ENCODE measurements around the gene WDR19. TPM values are rescaled to one million over a fixed set of nuclear protein-coding genes. Genes with fewer than 3 reads are reported as not detected.

The WDR19 gene
- total and polyA plus RNA-seq, 2 donors (not counting 3 experiments of a cell fraction or from before 2014, with no cell fraction given), result 27.1 to 28.2 TPM

DNA sequence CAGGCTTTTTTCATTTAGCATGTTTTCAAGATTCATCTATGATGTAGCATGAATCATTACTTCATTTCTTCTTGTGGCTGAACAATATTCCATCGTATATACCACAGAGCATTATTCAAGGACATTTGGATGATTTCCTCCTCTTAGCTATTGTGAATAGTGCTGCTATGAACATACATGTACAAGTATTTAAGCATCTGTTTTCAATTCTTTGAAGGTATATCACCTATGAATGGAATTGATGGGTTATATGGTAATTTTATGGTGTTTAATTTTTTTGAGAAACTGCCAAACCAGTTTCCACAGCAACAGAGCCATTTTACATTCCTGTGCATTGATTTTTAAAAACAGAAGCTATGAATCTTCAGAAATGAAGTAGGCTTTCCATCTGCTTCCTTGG, 36.1 kb upstream of the WDR19 start:
- TF ChIP-seq JUN (IDR thresholded peaks at IDR 0.05; ENCODE audit: borderline replicate concordance, insufficient read depth, insufficient read length, low read depth) (no peak), POLR2AphosphoS5 (IDR thresholded peaks at IDR 0.05; ENCODE audit: insufficient read depth, low read depth, low read length) (no peak), GATA2 (IDR thresholded peaks at IDR 0.05; ENCODE audit: insufficient read depth, insufficient read length, low read depth, low read length) (no peak), FOS (IDR thresholded peaks at IDR 0.05; ENCODE audit: borderline replicate concordance, insufficient read depth, low read length) (no peak), POLR2A (IDR thresholded peaks at IDR 0.05; ENCODE audit: low read depth, low read length) (no peak), MAX (IDR thresholded peaks at IDR 0.05; ENCODE audit: insufficient read depth, insufficient read length) (no peak), EZH2 (IDR thresholded peaks at IDR 0.05; ENCODE audit: borderline replicate concordance, low read depth, low read length, severe bottlenecking) (no peak), CTCF (IDR thresholded peaks at IDR 0.05; ENCODE audit: extremely low read depth in 1 of 2, insufficient read depth in 1 of 2, low read depth in 1 of 2, low read length in 2 of 2) (no peak), MYC (IDR thresholded peaks at IDR 0.05; ENCODE audit: low read depth, low read length) (no peak)
- DNase-seq (ENCODE audit: low read depth, low spot score), result no peak
- peak; percentile 12 for FAIRE-seq
- no TSS peak for BruUV-seq (replicated peaks)
- Histone ChIP-seq H3K27ac (ENCODE audit: insufficient read depth, low read depth, low read length) (no peak overlapping the region), H3K9me1 (replicated peaks; ENCODE audit: control insufficient read depth, extremely low read depth, insufficient read depth, low read length) (no peaks in the 10 kb centered on the region), H3K4me3 (replicated peaks in 1 of 3; ENCODE audit: insufficient read depth in 1 of 3, low read depth in 1 of 3, low read length in 3 of 3) (no peak overlapping the region), H3K79me2 (ENCODE audit: control insufficient read depth, insufficient read depth, low read length) (no peaks in the 10 kb centered on the region), H3K36me3 (ENCODE audit: control insufficient read depth in 2 of 2, extremely low read depth in 1 of 2, insufficient read depth in 2 of 2, low read length in 2 of 2) (no peaks in the 10 kb centered on the region), H3K4me1 (ENCODE audit: control insufficient read depth, extremely low read depth, insufficient read depth, low read length) (no peaks in the 10 kb centered on the region), H3K9me3 (replicated peaks; ENCODE audit: control insufficient read depth, insufficient read depth, low read length) (no peaks in the 10 kb centered on the region), H2AFZ (ENCODE audit: low read depth, low read length) (no peak overlapping the region), H3K4me2 (ENCODE audit: insufficient read depth, low read length) (no peak overlapping the region), H3K27me3 (ENCODE audit: control insufficient read depth in 2 of 2, insufficient read depth in 2 of 2, low read length in 2 of 2) (no peaks in the 10 kb centered on the region), H3K9ac (replicated peaks; ENCODE audit: extremely low read depth, insufficient read depth, low read length) (no peak overlapping the region), H4K20me1 (replicated peaks; ENCODE audit: control insufficient read depth, extremely low read depth, insufficient read depth, low read length) (no peaks in the 10 kb centered on the region)
- intact Hi-C loops (cut with micrococcal nuclease) (no loop called here), dilution Hi-C loops (cut with MboI; ENCODE audit: extremely low pct_ligation_motif_present, low sequenced_read_pairs) (no loop called here)
- ChIA-PET CTCF (interaction anchor here (0.9 to 2.4 kb wide), 4 partner anchors 9 to 36 kb away, joined by 3 to 7 read pairs (median 4); partner anchors contain the start of gene WDR19), POLR2A (no interaction called here)

Data from endothelial cell of umbilical vein (primary cell).